D721Med (cell line): Measurements from ENCODE around the gene KCNIP1.

Experiments
- DNase-seq: peaks from one replicate; pipeline ENCODE4 v3.0.0; 2011; ENCODE audit warnings: low spot score; ENCODE audit not compliant: insufficient read length
- FAIRE-seq: peaks from 2 replicates; lab custom pipeline; 2011; peaks lifted over from hg19 to GRCh38; lab: Jason Lieb, UNC
- TF ChIP-seq, protein P1 (sequence below): IDR thresholded peaks from 2 replicates; pipeline ENCODE4 v1.5.1; 2012; ENCODE audit warnings: mild to moderate bottlenecking, control low read depth; ENCODE audit not compliant: insufficient read depth; ENCODE audit errors: missing control alignments

Gene KCNIP1

GRCh38 chr5:170783498-170784247 lies 279.9 kb downstream of the KCNIP1 start, which contains the start of gene GABRP:
GABRP (plus strand) TSS chr5:170783725; CDS start chr5:170788616, 4,891 bp downstream.
- DNase-seq, result no peak
- TF ChIP-seq, protein P1, sequence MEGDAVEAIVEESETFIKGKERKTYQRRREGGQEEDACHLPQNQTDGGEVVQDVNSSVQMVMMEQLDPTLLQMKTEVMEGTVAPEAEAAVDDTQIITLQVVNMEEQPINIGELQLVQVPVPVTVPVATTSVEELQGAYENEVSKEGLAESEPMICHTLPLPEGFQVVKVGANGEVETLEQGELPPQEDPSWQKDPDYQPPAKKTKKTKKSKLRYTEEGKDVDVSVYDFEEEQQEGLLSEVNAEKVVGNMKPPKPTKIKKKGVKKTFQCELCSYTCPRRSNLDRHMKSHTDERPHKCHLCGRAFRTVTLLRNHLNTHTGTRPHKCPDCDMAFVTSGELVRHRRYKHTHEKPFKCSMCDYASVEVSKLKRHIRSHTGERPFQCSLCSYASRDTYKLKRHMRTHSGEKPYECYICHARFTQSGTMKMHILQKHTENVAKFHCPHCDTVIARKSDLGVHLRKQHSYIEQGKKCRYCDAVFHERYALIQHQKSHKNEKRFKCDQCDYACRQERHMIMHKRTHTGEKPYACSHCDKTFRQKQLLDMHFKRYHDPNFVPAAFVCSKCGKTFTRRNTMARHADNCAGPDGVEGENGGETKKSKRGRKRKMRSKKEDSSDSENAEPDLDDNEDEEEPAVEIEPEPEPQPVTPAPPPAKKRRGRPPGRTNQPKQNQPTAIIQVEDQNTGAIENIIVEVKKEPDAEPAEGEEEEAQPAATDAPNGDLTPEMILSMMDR, result no peak
- no peak for FAIRE-seq

DNA sequence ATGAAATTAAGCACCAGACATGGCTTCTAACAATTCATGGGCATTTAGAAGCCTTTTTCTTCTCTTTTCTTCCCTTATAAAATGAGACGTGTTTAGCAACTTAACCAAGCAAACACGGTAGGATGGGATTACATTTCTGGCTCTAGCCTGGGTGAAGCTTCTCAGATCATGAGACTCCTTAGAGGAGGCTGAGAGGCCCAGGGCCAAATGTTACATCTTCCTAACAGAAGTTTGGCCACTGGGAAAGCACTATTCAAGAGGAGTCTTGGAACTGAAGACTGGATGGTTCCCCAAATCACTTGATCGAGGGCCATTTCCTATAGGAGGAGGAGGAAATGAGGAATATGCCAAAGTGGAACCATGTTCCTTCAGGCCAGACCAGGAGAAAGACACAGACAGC lies 281.6 kb downstream of the KCNIP1 start:
- DNase-seq (no peak), FAIRE-seq (no peak)
- TF ChIP-seq, protein P1, result no peak
